M059J (cell line): ENCODE results near the gene LGI2. TPM values are rescaled to one million over a fixed set of nuclear protein-coding genes. Genes with fewer than 3 reads are reported as not detected.
"Not testable (repeated sequence)": the region's sequence is repeated elsewhere in the genome, so short reads cannot be mapped to it uniquely, and the experiment has no call there.

Source experiments
- DNase-seq: peaks from one replicate; pipeline ENCODE4 v3.0.0-alpha.2; 2012; ENCODE audit warnings: low read depth
- total RNA-seq: library from RNA; depleted of rRNA; stranded (reverse); fragments of >200 nt; shearing (Covaris generic); gene quantifications from 2 replicates; pipeline ENCODE4 v1.2.3, GENCODE V29; 2014; rRNA removed

Gene LGI2, protein sequence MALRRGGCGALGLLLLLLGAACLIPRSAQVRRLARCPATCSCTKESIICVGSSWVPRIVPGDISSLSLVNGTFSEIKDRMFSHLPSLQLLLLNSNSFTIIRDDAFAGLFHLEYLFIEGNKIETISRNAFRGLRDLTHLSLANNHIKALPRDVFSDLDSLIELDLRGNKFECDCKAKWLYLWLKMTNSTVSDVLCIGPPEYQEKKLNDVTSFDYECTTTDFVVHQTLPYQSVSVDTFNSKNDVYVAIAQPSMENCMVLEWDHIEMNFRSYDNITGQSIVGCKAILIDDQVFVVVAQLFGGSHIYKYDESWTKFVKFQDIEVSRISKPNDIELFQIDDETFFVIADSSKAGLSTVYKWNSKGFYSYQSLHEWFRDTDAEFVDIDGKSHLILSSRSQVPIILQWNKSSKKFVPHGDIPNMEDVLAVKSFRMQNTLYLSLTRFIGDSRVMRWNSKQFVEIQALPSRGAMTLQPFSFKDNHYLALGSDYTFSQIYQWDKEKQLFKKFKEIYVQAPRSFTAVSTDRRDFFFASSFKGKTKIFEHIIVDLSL
- 0.07 TPM in 1 of 2 replicates, not detected in the other for total RNA-seq

DNA sequence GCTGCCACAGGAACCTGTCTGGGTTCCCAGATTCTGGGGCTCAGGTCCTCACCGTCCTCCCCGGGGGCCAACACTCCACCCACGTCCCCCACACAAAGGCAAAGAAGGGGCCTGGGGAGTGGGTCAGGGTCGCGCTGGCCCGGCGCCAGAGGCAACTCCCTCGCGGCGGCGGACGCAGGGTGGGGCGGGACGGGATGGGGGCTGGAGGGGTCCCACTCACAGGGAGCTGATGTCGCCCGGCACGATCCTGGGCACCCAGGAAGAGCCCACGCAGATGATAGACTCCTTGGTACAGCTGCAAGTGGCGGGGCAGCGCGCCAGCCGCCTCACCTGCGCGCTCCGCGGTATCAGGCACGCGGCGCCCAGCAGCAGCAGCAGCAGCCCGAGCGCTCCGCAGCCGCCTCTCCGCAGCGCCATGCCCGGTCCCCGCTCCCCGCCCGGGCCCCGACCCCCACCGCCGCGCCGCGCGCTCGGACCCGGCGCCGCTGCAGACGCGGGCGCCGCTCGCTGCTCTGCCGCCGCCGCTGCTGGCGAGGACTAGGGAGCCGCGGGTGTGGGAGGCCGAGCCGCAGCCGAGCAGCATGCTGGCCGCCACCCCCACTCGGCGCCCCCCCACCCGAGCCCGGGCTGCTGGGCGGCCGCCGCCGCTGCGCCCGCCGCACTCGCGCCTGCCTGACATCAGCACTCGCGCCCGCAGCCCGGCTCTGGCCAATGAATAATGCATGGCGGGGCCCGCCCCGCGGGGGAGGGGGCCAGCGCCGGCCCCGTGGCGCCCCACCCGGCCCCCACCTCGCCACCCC is at the start of gene LGI2:
Gene LGI2 (minus strand): TSS at position 670 of the 800 bp plus-strand sequence. CDS start 253 bp downstream, at position 417.
- no peak for DNase-seq

DNA sequence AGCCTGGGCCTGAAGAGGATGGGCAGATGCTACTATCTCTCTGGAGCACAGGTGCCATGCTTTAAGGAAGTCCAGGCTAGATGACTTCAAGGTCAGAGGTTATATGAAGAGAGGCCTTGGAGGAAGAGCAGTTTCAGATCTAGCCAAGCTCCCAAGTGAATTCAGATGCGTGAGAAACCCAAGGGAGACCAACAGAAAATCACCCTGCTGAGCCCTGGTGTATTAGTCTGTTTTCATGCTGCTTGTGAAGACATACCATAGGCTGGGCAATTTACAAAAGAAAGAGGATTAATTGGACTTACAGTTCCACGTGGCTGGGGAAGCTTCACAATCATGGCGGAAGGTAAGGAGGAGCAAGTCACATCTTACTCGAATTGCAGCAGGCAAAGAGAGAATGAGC is 47.8 kb upstream of the LGI2 start:
- no peak for DNase-seq

DNA sequence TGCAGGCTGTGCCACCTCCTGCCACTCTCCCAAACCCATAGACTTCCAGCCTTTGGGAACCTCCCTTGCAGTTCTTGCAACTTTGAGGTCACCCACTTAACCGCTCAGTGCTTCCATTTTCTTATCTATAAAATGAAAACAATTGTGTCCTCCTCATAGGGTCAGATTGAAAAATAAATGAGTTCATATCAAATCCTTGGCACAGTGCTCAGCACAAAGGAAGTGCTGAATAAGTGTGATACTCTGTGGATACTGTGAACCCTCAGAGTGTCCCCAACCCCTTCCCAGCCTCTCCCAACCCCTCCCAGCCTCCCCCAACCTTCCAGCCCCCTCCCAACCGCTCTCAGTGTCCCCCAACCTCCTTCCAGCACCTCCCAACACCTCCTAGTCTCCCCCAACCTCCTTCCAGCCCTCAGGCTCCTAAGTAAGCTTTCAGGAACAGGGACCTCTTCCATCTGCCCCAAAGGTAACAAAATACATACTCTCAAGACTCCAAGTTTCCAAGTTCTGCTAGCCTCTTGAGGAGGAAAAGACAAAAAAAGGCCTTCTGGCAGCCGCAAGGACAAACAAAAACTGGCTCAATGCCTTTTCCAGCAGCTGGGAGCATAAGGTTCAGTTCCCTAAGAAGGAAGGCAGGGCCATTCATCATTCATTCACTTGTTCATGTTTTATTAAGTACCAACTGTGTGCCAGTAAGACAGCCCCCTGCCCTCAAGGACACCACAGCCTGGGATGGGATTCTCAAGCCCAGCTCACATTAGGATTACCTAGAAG is 46.1 kb upstream of the LGI2 start:
- no peak for DNase-seq

DNA sequence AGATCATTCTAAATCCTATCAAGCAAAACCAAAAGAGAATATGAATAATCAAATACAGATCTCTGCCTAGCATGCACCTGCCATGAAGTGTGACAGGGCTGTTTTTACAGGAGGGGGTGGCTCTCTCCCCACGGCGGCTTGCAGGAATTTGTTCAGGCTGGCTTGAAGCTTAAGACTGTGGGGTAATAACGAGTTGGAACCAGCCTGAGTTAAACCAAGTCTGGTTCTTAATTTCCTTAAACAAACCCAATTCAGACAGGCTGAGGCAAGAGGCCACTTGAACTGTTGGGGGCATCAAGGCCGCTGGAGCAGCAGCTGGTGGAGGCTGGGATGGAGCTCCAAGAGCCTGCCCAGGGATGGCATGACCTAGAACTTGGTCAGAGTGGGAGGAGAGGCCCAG is 45.1 kb upstream of the LGI2 start:
- no peak for DNase-seq

DNA sequence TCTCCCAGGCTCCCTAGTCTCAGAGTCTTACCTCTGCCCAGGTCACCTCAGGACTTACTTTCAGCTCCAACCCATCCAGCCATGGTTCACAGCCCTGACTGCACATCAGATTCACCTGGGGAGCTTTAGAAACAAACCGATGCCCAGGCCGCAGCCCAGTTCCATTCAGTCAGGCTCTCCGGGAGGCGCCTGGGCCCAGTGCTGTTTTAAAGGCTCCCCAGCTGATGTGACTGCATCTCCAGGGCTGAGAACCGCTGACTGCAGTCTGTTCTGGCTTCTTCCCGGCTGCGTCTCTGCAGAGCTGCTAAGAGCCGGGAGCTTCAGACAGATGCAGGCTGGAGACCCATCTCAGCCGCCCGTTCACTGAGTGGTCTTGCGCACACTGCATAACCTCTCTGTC is 44.4 kb upstream of the LGI2 start:
- DNase-seq: no peak

DNA sequence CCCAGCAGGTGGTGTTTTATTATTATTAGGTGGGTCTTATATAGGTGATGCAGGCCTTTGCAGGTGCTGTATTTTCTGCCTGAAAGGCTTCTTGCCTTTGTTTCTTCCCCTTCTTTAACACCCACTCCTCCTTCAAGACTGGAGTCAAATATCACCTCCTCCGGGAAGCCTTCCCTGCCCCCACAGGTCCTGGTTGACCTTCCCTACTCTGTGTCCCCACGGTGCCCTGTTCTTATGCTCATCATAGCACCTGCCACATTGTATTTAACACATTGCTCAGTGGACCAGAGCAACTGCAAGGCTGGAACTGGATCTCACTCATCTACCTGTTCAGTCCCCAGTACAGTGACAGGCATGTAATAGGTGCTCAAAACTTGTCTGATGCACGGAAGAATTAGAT is 39.8 kb upstream of the LGI2 start:
- no peak for DNase-seq

DNA sequence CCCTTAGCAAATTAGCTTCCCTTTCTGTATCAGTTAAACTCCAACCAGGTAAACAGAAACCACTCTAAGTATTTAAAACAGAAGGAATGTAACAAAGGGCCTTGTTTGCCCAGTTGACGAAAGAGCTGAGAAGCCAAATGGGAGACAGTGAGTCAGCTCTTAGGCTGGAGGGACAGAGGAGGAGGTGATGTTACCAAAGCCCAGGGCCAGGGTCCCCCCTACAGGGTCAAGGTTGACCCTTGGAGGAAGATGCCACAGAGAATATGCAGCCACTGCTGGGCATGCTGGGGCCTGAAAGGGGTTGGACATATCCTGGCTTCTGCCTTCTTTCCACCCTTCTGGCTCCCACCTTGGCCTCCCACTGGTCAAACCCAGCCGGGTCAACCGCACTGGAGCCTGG is 38.3 kb upstream of the LGI2 start:
- DNase-seq: no peak

DNA sequence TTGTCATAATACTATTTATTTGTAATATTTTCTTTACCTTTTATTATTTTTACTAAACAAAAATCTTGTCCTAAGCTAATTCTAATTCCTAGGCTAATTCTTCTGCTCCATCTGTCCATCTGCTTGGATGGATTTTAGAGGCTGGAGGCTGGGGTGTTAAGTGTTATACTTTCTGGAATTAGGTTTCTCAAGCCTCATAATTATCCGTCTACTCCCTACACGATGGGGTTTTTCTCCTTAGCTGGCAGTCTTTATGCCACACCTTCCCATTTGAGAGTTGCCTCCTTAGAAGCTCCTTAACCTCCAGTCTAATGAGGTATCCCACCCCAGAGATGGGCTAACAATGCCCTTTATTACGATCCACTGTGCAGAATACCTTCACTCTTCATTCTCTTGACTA is 37.6 kb upstream of the LGI2 start:
- DNase-seq: no peak

DNA sequence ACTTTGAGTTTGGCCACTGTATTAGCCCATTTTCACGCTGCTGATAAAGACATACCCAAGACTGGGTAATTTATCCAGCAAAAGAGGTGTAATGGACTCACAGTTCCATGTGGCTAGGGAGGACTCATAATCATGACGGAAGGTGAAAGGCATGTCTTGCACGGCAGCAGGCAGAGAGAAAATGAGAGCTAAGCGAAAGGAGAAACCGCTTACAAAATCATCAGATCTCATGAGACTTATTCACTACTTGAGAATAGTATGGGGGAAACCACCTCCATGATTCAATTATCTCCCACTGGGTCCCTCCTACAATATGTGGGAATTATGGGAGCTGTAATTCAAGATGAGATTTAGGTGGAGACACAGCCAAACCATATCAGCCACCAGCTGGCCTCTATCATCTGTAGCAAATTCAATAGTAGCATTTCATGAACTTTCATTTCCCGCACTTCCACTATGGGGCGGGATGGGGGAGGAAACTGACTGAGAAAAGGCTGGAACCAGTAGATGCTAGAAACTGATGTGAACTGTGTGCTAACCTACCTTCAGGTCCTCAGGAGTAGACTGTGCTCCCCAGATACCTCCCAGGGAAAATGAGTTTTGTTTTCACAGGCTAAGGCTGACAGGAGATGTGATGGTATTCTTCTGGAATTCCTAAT is 35.3 kb upstream of the LGI2 start:
- no peak for DNase-seq

DNA sequence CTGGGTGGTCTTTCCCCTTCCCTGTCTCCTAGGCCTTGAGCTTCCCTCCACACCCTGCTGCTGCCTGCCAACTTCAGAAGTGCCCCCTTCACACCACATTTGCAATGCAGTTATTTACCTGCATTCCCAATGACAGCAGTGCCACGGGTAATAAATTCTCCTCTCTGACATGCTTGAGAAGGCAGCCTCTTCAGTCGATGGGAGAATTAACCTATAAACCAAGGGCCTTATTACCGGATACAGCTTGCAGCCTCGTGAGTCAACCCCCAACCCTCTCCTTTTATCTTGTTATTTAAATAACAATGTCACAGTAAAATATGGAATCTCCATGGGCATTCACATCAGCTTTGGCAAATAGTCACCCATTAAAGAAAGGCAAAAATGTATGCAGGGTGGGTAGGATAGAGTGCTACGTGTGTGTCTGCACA is 34.7 kb upstream of the LGI2 start:
- DNase-seq: no peak

DNA sequence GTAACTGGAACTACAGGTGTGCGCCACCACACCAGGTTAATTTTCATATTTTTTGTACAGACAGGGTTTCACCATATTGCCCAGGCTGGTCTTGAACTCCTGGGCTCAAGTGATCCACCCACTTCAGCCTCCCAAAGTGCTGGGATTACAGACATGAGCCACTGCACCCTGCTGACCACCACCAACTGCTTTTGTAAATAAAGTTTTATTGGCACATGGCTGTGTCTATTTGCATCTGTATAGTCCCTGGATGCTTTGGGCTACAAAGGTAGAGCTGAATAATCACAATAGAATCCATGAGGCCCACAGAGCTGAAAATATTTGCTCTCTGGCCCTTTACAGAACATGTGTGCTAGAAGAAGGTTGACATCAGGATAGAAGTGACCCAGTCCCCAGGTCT is 33.7 kb upstream of the LGI2 start:
- DNase-seq: not testable (repeated sequence)

DNA sequence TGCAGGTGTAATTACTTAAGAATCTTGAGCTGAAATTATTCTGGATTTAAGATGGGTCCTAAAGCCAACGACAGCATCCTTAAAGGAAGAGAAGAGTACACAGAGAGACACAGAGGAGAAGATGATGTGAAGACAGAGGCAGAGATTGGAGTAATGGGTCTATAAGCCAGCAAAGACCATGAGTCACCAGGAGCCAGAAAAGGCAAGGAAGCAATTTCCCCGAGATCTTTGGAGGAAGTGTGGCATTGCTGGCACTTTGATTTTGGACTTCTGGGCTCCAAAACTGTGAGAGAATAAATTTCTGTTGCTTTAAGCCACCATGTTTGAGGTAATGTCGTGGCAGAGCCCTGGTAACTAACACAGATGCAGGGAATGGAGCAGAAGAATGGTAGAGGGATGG is 32.4 kb upstream of the LGI2 start:
- DNase-seq: no peak

DNA sequence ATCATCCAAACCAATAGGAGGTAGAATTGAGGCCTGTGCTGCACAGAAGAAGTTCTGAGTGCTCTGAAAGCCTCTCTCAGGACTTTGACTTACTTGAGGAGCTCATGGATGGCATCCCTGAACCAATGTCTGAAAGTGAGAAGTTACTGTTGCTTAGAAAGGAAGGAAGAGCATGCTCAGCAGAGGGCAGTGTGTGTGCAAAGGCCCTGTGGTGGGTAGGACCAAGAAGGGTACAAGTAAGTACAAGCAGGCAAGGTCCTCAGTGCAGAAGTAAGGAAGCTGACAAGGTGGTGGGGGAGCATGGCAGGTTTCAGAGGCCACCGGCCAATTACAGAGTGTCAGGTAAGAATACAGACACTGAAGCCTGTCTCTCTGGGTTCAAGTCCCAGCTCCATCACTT is 31.4 kb upstream of the LGI2 start:
- no peak for DNase-seq

DNA sequence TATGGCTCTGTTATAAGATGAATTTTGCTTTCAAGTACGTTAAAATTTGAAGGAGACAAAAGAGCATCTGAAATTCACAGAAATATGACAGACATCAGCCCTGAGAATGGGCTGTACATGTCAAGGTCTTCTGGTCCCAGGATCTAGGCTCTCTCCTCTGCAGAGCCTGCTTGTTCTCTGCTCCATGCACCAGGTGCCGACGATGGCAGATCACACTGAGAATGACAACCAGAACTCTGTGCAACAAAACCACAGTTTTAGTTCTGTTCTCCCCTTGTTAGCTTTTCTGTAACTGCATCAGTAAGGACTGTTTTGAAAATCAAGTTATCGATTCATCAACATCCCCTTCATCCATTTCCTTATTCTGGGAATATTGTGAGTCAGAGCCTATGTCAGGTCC is 30.9 kb upstream of the LGI2 start:
- no peak for DNase-seq

DNA sequence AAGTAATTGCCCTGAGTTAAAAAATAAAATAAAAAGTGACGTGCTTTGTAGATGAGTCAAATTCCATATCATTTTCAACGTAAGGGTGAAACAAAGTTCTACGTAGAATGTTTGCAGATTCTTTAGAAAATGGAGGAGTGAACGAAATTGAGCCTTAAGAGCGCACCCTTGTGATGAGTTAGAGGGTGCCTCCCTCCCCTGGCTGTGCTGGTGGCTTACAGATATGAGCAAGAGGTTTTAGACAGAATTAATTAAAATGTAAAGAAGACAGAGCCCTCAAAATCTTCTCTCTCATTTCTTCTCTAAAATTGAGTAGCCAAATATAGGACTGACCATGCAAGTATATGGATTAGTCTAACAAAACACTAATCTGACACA is 30.2 kb upstream of the LGI2 start:
- DNase-seq: no peak

DNA sequence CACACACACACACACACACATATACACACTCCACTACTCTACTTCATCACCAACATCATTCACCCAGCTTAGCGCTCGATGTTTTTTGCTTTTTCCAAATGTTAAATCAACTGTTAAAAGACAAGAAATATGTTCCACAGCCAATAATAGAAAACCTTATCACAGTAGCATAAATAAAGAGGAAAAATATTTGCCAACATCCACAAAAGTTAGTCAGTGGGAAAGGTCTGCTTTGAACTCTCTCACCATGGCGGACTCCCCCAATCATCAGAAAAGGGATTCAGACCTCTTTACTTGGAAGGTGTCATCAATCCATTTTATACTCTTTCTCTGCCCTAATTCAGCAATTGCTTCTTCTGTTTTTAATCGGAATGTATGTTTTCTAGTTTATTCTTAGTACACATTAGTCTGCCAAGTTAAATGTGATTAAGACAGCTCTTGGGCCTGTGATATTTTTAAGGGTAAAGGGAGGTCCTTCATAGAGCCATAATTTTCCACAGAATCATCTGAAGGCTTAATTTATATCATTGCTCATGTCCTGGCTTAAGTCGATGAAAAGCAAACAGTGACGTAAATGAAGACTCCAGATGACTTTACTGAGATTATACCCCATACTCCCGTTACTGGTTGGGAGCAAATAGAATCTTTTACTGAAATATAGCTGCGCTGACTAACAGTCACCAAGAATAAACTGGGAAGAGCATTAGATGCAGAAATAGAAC is 29.7 kb upstream of the LGI2 start:
- no peak for DNase-seq

DNA sequence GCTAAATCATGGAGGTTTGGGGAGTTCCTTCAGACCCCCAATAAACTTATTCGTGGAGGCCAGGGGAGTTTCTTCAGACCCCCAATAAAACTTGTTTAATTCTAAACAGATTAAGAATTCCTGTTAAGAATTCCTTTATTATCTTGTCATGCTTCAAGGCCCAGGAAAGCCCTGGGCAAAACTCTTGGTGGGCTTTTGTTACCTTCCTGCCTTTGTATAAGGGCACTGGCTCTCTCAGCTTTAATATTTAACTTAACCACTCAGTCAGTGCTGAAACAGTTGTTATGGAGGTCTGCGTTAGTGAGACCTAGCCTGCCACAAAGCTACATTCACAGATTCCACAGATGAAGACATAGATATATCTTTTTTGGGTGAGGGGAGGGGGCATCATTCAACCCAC is 29.0 kb upstream of the LGI2 start:
- no peak for DNase-seq

DNA sequence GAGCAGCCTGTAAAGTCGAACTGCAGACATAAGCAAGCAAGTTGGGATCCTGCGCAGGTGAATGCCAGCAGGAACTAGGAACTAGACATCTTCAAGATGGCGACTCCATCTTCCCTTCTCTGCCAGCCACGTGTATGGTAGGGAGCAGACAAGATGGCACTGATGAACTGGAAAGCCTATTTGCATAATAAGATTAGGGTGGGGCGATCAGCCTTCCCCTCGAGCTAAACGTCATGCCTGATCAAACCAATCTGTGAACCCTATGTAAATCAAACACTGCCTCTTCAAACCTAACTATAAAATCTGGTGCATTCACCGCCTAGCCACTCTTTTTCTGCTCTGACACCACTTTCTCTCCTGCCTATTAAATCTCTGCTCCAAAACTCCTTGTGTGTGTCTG is 28.1 kb upstream of the LGI2 start:
- DNase-seq: no peak

DNA sequence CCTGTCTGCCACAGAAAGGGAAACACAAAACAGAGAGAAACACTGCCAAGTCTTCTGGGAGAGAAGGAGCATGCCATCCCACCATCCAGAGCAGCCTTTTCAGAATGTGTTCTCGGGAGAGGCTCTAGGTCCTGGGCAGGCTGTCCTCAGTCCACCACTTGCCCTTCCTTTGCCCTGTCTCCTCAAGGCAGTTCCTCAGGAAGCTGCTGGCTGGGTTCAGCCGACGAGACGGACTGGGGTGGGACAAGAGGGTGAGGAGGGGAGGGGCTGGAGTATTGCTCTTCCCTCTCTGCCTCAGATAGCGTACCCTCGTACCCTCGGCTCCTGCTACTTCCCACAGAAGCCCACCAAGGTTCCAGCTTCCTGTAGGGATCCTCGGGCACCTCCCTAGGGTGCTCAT is 26.6 kb upstream of the LGI2 start:
- no peak for DNase-seq

DNA sequence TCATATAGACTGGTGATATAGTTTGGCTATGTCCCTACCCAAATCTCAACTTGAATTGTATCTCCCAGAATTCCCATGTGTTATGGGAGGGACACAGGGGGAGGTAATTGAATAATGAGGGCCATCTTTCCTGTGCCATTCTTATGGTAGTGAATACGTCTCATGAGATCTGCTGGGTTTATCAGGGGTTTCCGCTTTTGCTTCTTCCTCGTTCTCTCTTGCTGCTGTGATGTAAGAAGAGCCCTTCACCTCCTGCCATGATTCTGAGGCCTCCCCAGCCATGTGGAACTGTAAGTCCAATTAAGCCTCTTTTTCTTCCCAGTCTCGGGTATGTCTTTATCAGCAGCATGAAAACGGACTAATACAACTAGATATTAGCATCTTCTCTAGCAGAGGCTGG is 21.3 kb upstream of the LGI2 start:
- DNase-seq: not testable (repeated sequence)

DNA sequence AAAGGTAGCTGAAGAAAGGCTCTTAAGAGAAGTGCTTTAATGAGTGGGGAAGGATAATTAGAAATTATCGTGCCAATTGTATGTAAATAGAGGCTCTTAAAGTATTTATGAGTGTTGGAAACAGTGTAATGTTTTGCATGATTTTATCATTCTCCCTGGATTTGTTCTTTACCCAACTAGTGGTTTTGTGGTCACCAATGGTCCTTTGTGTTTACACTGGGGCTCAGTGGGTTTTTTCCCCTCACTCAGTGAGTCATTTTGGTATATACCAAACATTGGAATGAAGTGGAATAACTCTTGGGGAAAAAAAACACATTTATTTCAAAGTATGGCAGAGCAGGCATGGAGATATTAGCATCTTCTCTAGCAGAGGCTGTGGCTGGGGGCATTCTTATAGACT is 20.8 kb upstream of the LGI2 start:
- peak; percentile 70 for DNase-seq
